ENCODE measurements around the gene SMAP1.

Gene SMAP1

DNA sequence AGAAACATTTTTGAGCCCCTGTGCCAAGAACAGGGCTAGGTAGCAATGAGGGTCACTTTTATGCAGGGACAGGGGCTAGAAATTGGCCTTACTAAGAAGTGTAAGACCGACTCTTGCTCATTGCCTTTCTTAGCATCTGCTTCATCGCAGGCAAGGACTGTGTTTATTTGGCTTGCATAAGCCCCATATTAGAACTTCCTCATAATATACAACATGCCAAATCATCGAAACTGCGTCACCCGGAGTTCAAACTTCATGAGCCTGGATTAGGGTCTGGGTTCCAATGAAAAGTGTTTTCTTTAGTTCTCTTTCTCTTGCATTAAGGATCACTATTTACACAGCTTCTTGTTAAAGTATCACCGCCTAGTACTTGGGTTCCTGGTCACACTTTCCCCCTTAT lies 977 bp upstream of the SMAP1 start:
- TF ChIP-seq, protein P1, sequence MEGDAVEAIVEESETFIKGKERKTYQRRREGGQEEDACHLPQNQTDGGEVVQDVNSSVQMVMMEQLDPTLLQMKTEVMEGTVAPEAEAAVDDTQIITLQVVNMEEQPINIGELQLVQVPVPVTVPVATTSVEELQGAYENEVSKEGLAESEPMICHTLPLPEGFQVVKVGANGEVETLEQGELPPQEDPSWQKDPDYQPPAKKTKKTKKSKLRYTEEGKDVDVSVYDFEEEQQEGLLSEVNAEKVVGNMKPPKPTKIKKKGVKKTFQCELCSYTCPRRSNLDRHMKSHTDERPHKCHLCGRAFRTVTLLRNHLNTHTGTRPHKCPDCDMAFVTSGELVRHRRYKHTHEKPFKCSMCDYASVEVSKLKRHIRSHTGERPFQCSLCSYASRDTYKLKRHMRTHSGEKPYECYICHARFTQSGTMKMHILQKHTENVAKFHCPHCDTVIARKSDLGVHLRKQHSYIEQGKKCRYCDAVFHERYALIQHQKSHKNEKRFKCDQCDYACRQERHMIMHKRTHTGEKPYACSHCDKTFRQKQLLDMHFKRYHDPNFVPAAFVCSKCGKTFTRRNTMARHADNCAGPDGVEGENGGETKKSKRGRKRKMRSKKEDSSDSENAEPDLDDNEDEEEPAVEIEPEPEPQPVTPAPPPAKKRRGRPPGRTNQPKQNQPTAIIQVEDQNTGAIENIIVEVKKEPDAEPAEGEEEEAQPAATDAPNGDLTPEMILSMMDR (IDR thresholded peaks at IDR 0.05; ENCODE audit: control insufficient read depth, extremely low read depth, insufficient read depth): no peak
- DNase-seq (ENCODE audit: low read depth): no peak

DNA sequence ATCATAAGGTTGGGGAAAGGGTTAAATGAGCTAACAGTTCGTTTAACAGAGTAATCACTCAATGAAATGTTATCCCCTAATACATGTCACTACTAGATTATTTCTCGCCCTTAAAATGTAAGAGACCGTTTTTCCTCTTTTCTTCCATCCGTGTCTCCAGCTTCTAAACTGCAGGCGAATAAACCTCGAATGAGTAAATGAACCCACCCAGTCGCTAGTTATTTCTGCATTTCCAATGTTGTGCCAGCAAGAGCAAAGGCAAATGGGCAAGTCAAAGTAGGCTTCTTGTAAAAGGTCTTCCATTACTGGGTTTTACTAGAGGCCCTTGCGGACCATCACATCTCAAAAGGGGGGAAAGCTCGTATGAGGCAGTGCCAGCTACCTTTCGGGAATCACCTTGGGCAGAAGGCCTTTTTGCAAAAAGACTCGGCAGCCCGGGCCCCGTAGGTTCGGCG lies 400 bp upstream of the SMAP1 start:
- no peak for DNase-seq (ENCODE audit: low read depth)
- H3K4me3 ChIP-seq (ENCODE audit: low read depth, low read length): peak overlapping the region; percentile 76
- TF ChIP-seq, protein P1 (IDR thresholded peaks at IDR 0.05; ENCODE audit: control insufficient read depth, extremely low read depth, insufficient read depth): no peak

More for the DNA sequence above, 977 bp upstream of the SMAP1 start:
- H3K4me3 ChIP-seq (ENCODE audit: low read depth, low read length): 0 out of 2 replicates have a peak overlapping the region, but pooled peaks have one; percentile 76

DNA sequence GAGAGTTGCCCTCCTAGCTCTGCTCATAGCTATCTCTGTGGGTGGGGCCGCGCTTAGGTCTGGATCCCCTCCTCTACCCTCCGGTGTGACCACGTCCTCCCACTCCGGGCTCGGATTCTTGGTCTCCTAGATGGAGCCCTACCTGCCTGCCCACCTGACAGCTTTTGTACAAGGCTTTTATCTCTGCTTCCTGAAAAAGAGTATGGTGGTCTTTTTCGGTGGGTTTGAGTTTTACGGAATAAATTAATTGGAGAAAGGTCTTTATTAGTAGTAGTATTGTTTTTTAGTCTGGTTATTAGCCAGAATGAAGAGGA lies 773 bp downstream of the SMAP1 start:
- TF ChIP-seq, protein P1 (IDR thresholded peaks at IDR 0.05; ENCODE audit: control insufficient read depth, extremely low read depth, insufficient read depth): no peak
- peak overlapping the region; percentile 76 for H3K4me3 ChIP-seq (ENCODE audit: low read depth, low read length)
- no peak for DNase-seq (ENCODE audit: low read depth)

GRCh38 chr6:70669133-70669532 lies 1.4 kb downstream of the SMAP1 start:
- peak overlapping the region; percentile 76 for H3K4me3 ChIP-seq (ENCODE audit: low read depth, low read length)
- no peak for DNase-seq (ENCODE audit: low read depth)
- TF ChIP-seq, protein P1 (IDR thresholded peaks at IDR 0.05; ENCODE audit: control insufficient read depth, extremely low read depth, insufficient read depth): no peak

DNA sequence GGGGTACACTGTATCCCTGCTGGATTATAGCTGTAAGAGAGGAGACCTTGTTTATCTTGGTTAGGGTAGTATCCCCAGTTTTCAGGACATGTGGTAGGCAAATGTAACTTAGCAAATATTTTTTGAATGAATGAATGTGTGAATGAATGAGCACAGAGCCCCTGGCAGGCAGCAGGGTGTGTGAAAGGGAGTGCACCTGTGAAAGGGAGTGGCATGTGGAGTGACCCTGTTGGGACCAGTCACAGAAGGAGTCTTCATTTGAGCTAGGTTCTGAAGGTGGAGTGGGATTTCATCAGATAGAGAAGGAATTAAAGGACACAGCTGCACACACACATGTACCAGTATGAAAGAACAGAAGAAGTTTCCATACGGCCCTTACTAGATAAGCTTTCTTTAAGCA lies 4.9 kb downstream of the SMAP1 start:
- no peak overlapping the region for H3K4me3 ChIP-seq (ENCODE audit: low read depth, low read length)
- DNase-seq (ENCODE audit: low read depth): no peak
- TF ChIP-seq, protein P1 (IDR thresholded peaks at IDR 0.05; ENCODE audit: control insufficient read depth, extremely low read depth, insufficient read depth): no peak

DNA sequence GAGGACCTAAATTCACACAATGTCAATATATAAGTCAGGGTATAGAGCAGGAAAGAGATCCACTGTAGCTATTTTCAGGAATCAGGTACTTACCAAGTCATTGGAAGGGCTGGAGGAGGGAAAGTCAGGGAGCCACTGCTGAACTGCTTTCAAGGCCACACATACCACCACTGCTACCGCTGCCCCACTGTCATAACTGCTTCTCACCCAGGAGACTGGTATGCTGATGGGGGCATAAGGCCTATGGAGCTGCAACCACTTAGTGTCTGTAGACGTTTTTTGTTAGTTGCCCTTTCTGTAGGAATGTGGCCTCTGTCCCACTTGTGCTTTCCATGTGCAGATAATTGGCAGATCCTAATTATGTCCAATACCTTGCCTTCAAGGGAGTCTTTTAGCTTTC lies 5.4 kb downstream of the SMAP1 start:
- no peak for DNase-seq (ENCODE audit: low read depth)
- H3K4me3 ChIP-seq (ENCODE audit: low read depth, low read length): no peak overlapping the region
- TF ChIP-seq, protein P1 (IDR thresholded peaks at IDR 0.05; ENCODE audit: control insufficient read depth, extremely low read depth, insufficient read depth): no peak

DNA sequence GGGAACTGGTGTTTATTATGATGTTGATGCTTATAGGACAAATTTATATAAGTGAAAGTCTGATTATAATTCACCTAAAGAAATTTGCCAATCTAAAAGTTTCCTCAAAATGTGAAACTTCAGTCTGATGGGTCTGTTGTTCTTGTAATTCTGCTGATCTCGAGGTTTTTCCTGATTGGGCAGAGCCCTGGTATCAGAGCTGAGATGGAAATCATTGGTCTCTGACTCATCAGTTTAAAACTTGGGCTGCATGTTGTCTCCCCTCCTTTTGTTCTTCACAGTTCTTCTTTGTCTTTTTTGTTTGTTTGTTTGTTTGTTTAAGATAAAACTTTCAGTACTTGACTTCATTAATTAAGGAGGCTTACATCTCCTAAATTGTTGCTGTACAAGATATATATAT lies 5.9 kb downstream of the SMAP1 start:
- no peak overlapping the region for H3K4me3 ChIP-seq (ENCODE audit: low read depth, low read length)
- TF ChIP-seq, protein P1 (IDR thresholded peaks at IDR 0.05; ENCODE audit: control insufficient read depth, extremely low read depth, insufficient read depth): no peak
- DNase-seq (ENCODE audit: low read depth): no peak
